Breast epithelium (tissue), 4 donors: ENCODE results near the gene SEMA3E. TPM values are rescaled to one million over a fixed set of nuclear protein-coding genes. Genes with fewer than 3 reads are reported as not detected.

Source experiments
- DNase-seq, 2 donors: peaks; one replicate each; pipeline ENCODE4 v3.0.0-alpha.2; 2019; ENCODE audit warnings: low spot score in 2 of 2
- H3K27ac ChIP-seq, 2 donors: fragments of 200-600 bp; sonication (generic) in 1 of 2; one replicate each; pipeline ENCODE4 v1.5.1; 2016 to 2019; ENCODE audit warnings: mild to moderate bottlenecking in 1 of 2
- H3K27me3 ChIP-seq, 2 donors: fragments of 200-600 bp; sonication (generic) in 1 of 2; one replicate each; pipeline versions ENCODE4 v1.5.1 to v1.6.0; 2017 to 2019; ENCODE audit warnings: control low read depth in 1 of 2, mild to moderate bottlenecking in 1 of 2
- H3K36me3 ChIP-seq: fragments of 200-600 bp; one replicate; pipeline ENCODE4 v1.5.1; 2019
- H3K4me1 ChIP-seq, 2 donors: fragments of 200-600 bp; sonication (generic); one replicate each; pipeline ENCODE4 v1.5.1; 2016 to 2019; ENCODE audit warnings: control low read depth in 1 of 2
- H3K4me3 ChIP-seq, 3 donors: fragments of 200-600 bp; sonication (generic); 1 replicate in 2 of 3; 2 replicates in 1 of 3; pipeline ENCODE4 v1.5.1; 2016 to 2019; ENCODE audit warnings: mild to moderate bottlenecking in 3 of 3, moderate library complexity in 2 of 3
- H3K9me3 ChIP-seq, 2 donors: fragments of 200-600 bp; sonication (generic) in 1 of 2; one replicate each; pipeline ENCODE4 v1.5.1; 2016 to 2019; ENCODE audit warnings: control low read depth in 1 of 2
- CTCF ChIP-seq, 3 donors: fragments of 450-650 bp; IDR thresholded peaks; one replicate each; pipeline ENCODE4 v1.5.1; 2016 to 2017; ENCODE audit warnings: antibody characterized with exemption in 3 of 3, mild to moderate bottlenecking in 3 of 3, moderate library complexity in 3 of 3
- POLR2A ChIP-seq: fragments of 450-650 bp; IDR thresholded peaks from one replicate; pipeline ENCODE4 v1.6.1; 2016; ENCODE audit warnings: antibody characterized with exemption, mild to moderate bottlenecking, moderate library complexity
- POLR2AphosphoS5 ChIP-seq, 3 donors: sonication (generic); formaldehyde crosslinking; IDR thresholded peaks; one replicate each; pipeline ENCODE4 v1.6.1; 2017; ENCODE audit warnings: antibody characterized with exemption in 3 of 3
- intact Hi-C: fragments of 100-400 bp; cut with DNase I; formaldehyde crosslinking; loops from one replicate; pipeline ENCODE4 v1.15.1; 2023; ENCODE audit warnings: low total_unique reads
- total RNA-seq, 3 donors: library from RNA; depleted of rRNA; stranded (reverse); fragments of >200 nt; gene quantifications; one replicate each; pipeline ENCODE4 v1.1.0, GENCODE V29; 2016

The SEMA3E gene
- total RNA-seq, 3 donors from 2014 or later = 4.3 to 13.5 (median 11.8) TPM

GRCh38 chr7:83546586-83546985, 102.4 kb downstream of the SEMA3E start:
- Histone ChIP-seq H3K4me1 (no peaks in the 10 kb centered on the region), H3K27me3 (no peaks in the 10 kb centered on the region), H3K9me3 (no peaks in the 10 kb centered on the region), H3K27ac (no peak overlapping the region), H3K4me3 (no peak overlapping the region), H3K36me3 (no peaks in the 10 kb centered on the region)
- no peak for TF ChIP-seq POLR2AphosphoS5 (IDR thresholded peaks at IDR 0.05)
- TF ChIP-seq POLR2A = no peak
- no peak for TF ChIP-seq CTCF (IDR thresholded peaks at IDR 0.05)
- no peak for DNase-seq
- intact Hi-C loops = no loop called here

- no peak for DNase-seq
- Histone ChIP-seq H3K4me1 (no peaks in the 10 kb centered on the region), H3K36me3 (no peaks in the 10 kb centered on the region), H3K27ac (no peak overlapping the region), H3K9me3 (no peaks in the 10 kb centered on the region), H3K27me3 (no peaks in the 10 kb centered on the region), H3K4me3 (no peak overlapping the region)
- intact Hi-C loops = no loop called here
- TF ChIP-seq POLR2AphosphoS5 (IDR thresholded peaks at IDR 0.05) = no peak
- no peak for TF ChIP-seq POLR2A
- no peak for TF ChIP-seq CTCF (IDR thresholded peaks at IDR 0.05)
These were observed 107.6 kb downstream of the SEMA3E start for GRCh38 chr7:83541187-83541960.

GRCh38 chr7:83534488-83534887, 114.5 kb downstream of the SEMA3E start:
- intact Hi-C loops = no loop called here
- no peaks in the 10 kb centered on the region for H3K27me3 ChIP-seq
- DNase-seq = no peak
- no peaks in the 10 kb centered on the region for H3K9me3 ChIP-seq
- H3K4me3 ChIP-seq = no peak overlapping the region
- H3K27ac ChIP-seq = no peak overlapping the region
- H3K4me1 ChIP-seq = no peaks in the 10 kb centered on the region
- H3K36me3 ChIP-seq = no peaks in the 10 kb centered on the region
- no peak for TF ChIP-seq POLR2A
- TF ChIP-seq CTCF (IDR thresholded peaks at IDR 0.05) = no peak
- TF ChIP-seq POLR2AphosphoS5 (IDR thresholded peaks at IDR 0.05) = no peak

- no peaks in the 10 kb centered on the region for H3K9me3 ChIP-seq
- no peak overlapping the region for H3K4me3 ChIP-seq
- intact Hi-C loops = no loop called here
- DNase-seq = no peak
- no peaks in the 10 kb centered on the region for H3K36me3 ChIP-seq
- H3K4me1 ChIP-seq = no peaks in the 10 kb centered on the region
- no peak for TF ChIP-seq CTCF (IDR thresholded peaks at IDR 0.05)
- TF ChIP-seq POLR2A = no peak
- TF ChIP-seq POLR2AphosphoS5 (IDR thresholded peaks at IDR 0.05) = no peak
- no peaks in the 10 kb centered on the region for H3K27me3 ChIP-seq
- H3K27ac ChIP-seq = no peak overlapping the region
These were observed 116.7 kb downstream of the SEMA3E start for GRCh38 chr7:83532219-83532618.

GRCh38 chr7:83531766-83532165, 117.2 kb downstream of the SEMA3E start:
- Histone ChIP-seq H3K4me3 (no peak overlapping the region), H3K9me3 (no peaks in the 10 kb centered on the region), H3K27me3 (no peaks in the 10 kb centered on the region), H3K36me3 (no peaks in the 10 kb centered on the region), H3K4me1 (no peaks in the 10 kb centered on the region), H3K27ac (no peak overlapping the region)
- no peak for DNase-seq
- TF ChIP-seq POLR2A (no peak), CTCF (IDR thresholded peaks at IDR 0.05) (no peak), POLR2AphosphoS5 (IDR thresholded peaks at IDR 0.05) (no peak)
- intact Hi-C loops = no loop called here
